Heart right ventricle (tissue), 16 donors: ENCODE results near the gene ZNF438. TPM values are rescaled to one million over a fixed set of nuclear protein-coding genes. Genes with fewer than 3 reads are reported as not detected.

Experiments
- ATAC-seq, 8 donors: fragments of 200-7000 bp; cut with Tn5 transposase; one replicate each; pipeline ENCODE4 v1.9.1; 2020; ENCODE audit warnings: mild to moderate bottlenecking in 8 of 8, moderate library complexity in 8 of 8, moderate number of reproducible peaks in 1 of 8
- DNase-seq, 2 donors: peaks; one replicate each; pipeline ENCODE4 v3.0.0-alpha.2; 2020
- H3K27ac ChIP-seq, 10 donors: fragments of 200-600 bp; sonication (generic) in 2 of 10; one replicate each; pipeline versions ENCODE4 v1.5.0 to v1.8.0; 2020 to 2022; ENCODE audit warnings: mild to moderate bottlenecking in 3 of 10
- H3K27me3 ChIP-seq, 7 donors: fragments of 200-600 bp; one replicate each; pipeline ENCODE4 v1.8.0; 2021 to 2022; ENCODE audit warnings: mild to moderate bottlenecking in 2 of 7
- H3K36me3 ChIP-seq, 9 donors: fragments of 200-600 bp; sonication (generic) in 1 of 9; one replicate each; pipeline versions ENCODE4 v1.5.0 to v1.8.0; 2020 to 2022; ENCODE audit warnings: mild to moderate bottlenecking in 2 of 9
- H3K4me1 ChIP-seq, 9 donors: fragments of 200-600 bp; sonication (generic) in 1 of 9; one replicate each; pipeline versions ENCODE4 v1.5.0 to v1.8.0; 2020 to 2022; ENCODE audit warnings: mild to moderate bottlenecking in 4 of 9
- H3K4me3 ChIP-seq, 10 donors: fragments of 200-600 bp; sonication (generic) in 2 of 10; one replicate each; pipeline versions ENCODE4 v1.5.0 to v1.8.0; 2020 to 2022; ENCODE audit warnings: mild to moderate bottlenecking in 7 of 10, moderate library complexity in 2 of 10
- H3K9me3 ChIP-seq, 11 donors: fragments of 200-600 bp in 10 of 11; sonication (generic) in 2 of 11; one replicate each; pipeline versions ENCODE4 v1.5.0 to v1.8.0; 2013 to 2022; ENCODE audit warnings: mild to moderate bottlenecking in 2 of 11, control low read depth in 1 of 11, moderate library complexity in 1 of 11
- WGBS, 2 donors: extraction: QIAGEN DNeasy Blood & Tissue Kit; methylation state at CpG; one replicate each; pipeline ENCODE4 v1.1.7; 2013; ENCODE audit warnings: inconsistent platforms in 1 of 2; 5-methylcytosine and 5-hydroxymethylcytosine counted together
- intact Hi-C, 10 donors: fragments of 100-400 bp; cut with DNase I; formaldehyde crosslinking; loops; one replicate each; pipeline versions ENCODE4 v1.11.1 to v1.14.2; 2022
- polyA plus RNA-seq, 2 donors: library from polyadenylated mRNA; stranded (reverse); fragments of 200-250 nt; gene quantifications; one replicate each; pipeline ENCODE4 v1.2.3, GENCODE V29; 2013
- total RNA-seq, 10 donors: library from RNA; stranded (reverse); fragmentation: NEBNext Ultra II Directional in 3 of 10; extraction: Animal tissue kit (Norgen Biotek cat#: 25700) in 3 of 10; gene quantifications; one replicate each; pipeline versions ENCODE4 v1.2.1 to v1.2.4, GENCODE V29; 2021 to 2023
- TF ChIP-seq, protein P1 (sequence below), 9 donors: fragments of 200-600 bp; sonication (generic) in 2 of 9; IDR thresholded peaks; one replicate each; pipeline versions ENCODE4 v1.5.0 to v1.8.0; 2021 to 2022; ENCODE audit warnings: antibody characterized with exemption in 9 of 9, mild to moderate bottlenecking in 5 of 9, moderate library complexity in 1 of 9
- donor health status: Arrhythmogenic right ventricular cardiomyopathy.
- donor health status: ischemic (EF 13 %, LVEDD 7.1; RV severe dilation, severe dysfunction).
- donor health status: healthy with polysubstance abuse.
- donor health status: DM: no; HTN: yes; CAD: no.
- donor health status: DM: no; HTN: no; CAD: no.
- donor health status: ischemic (EF 25% LVEDD 6.9; RV normal size, moderate dysfunction).
- donor health status: ischemic (EF 25% LVEDD 5.7; RV mildly dilated, moderate dysfunction).
- donor health status: healthy.
- donor health status: DM: yes; HTN: yes; CAD: no.
- donor health status: Ischemic cardiomyopathy.
- donor health status: ischemic (EF 35%, LVEDD 5.7; RV mildly dilated, moderate dysfunction).
- donor health status: nonischemic (EF 11% LVEDD 7.7; RV severe dilation, severe dysfunction).
- donor health status: DM: yes; HTN: yes; CAD: no.
- donor health status: PGD.
- donor health status: ischemic (EF 29% LVEDD 5.4; RV normal size, mild dysfunction).
- donor health status: nonischemic (EF 23%, LVEDD 6.1; RV moderate dilation, normal function).

ZNF438 gene
- total and polyA plus RNA-seq, 12 donors, result 7.8 to 21.1 (median 12.4) TPM

DNA sequence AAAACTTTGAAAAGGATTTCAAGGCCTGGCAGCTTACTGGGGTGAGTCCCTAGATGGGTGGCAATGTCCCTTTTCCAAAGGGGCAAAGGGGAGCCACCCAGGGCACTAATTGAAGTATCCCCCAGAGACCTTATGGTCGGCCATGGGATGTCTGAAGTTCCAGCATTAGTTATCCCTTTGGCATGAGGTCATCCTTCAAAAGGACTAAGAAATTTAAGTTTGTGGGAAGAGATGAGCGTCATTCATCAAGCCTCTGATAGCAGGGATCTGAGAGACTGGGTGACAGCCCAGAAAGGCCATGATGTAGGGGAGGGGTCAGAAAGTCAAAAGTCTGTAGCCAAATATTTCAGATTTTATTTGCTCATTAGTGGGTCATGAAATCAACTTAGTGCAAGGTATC lies 195.3 kb downstream of the ZNF438 start:
- DNase-seq (no peak), ATAC-seq (no peak)
- TF ChIP-seq, protein P1, sequence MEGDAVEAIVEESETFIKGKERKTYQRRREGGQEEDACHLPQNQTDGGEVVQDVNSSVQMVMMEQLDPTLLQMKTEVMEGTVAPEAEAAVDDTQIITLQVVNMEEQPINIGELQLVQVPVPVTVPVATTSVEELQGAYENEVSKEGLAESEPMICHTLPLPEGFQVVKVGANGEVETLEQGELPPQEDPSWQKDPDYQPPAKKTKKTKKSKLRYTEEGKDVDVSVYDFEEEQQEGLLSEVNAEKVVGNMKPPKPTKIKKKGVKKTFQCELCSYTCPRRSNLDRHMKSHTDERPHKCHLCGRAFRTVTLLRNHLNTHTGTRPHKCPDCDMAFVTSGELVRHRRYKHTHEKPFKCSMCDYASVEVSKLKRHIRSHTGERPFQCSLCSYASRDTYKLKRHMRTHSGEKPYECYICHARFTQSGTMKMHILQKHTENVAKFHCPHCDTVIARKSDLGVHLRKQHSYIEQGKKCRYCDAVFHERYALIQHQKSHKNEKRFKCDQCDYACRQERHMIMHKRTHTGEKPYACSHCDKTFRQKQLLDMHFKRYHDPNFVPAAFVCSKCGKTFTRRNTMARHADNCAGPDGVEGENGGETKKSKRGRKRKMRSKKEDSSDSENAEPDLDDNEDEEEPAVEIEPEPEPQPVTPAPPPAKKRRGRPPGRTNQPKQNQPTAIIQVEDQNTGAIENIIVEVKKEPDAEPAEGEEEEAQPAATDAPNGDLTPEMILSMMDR (IDR thresholded peaks at IDR 0.05), result no peak
- H3K36me3 ChIP-seq, result peaks cover 0 to 6% (median 0%) of the 10 kb centered on the region in 9 donors
- H3K9me3 ChIP-seq, result no peaks in the 10 kb centered on the region
- no peaks in the 10 kb centered on the region for H3K27me3 ChIP-seq
- no peak overlapping the region for H3K4me3 ChIP-seq
- 71 to 80% methylated on average over 2 of the region's 2 CpGs for WGBS, 2 donors
- intact Hi-C loops, result no loop called here
- H3K27ac ChIP-seq, result no peak overlapping the region
- peaks cover 0 to 21% (median 0%) of the 10 kb centered on the region in 9 donors for H3K4me1 ChIP-seq

DNA sequence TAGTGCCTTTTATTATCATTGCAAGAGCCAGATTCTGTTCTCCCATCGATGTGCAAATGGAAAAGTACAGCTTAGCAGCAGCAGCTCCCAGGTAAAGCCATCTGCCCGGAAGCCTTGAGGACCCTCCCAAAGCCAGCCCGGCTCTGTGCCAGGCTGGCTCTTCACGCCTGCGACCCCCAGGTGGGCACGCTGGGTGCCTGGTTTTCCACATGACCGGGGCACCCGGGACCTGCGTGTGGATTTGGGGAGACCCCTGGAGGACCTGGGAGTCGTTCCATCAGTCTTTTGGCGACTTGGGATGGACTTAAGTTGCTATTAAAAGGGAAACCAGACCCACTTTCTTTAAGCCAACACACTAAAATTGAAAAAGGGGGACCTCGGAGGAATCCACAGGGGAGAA lies 196.5 kb downstream of the ZNF438 start:
- Histone ChIP-seq H3K4me3 (no peak overlapping the region), H3K9me3 (no peaks in the 10 kb centered on the region), H3K27me3 (no peaks in the 10 kb centered on the region), H3K36me3 (peaks cover 0 to 6% (median 0%) of the 10 kb centered on the region in 9 donors), H3K27ac (no peak overlapping the region), H3K4me1 (peaks cover 0 to 8% (median 0%) of the 10 kb centered on the region in 9 donors)
- 85 to 87% methylated on average over 12 of the region's 12 CpGs for WGBS, 2 donors
- TF ChIP-seq, protein P1 (IDR thresholded peaks at IDR 0.05), result no peak
- DNase-seq (no peak), ATAC-seq (no peak)
- intact Hi-C loops, result no loop called here

DNA sequence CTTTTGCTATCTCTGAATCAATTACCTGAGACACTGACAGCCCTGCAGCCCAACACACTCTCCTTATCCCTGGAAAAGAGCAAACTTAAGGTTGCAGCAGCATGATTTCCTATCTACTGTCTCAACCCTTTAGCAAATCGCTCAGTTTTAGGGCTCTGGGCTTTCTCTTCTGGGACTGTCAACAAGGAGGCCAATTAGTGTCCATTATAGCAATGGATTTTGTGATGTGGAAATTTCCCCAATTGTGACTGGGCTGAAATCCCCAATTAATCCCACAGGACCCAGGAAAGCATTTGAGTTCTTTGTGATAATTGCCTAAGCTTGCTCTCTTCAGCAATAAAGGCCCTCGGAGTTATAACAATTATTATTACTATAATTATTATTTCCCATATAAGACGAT lies 197.0 kb downstream of the ZNF438 start:
- Histone ChIP-seq H3K4me3 (no peak overlapping the region), H3K27ac (no peak overlapping the region), H3K4me1 (peaks cover 0 to 4% (median 0%) of the 10 kb centered on the region in 9 donors), H3K9me3 (no peaks in the 10 kb centered on the region), H3K36me3 (peaks cover 0 to 6% (median 0%) of the 10 kb centered on the region in 9 donors), H3K27me3 (no peaks in the 10 kb centered on the region)
- TF ChIP-seq, protein P1 (IDR thresholded peaks at IDR 0.05), result no peak
- 82 to 84% methylated on average over 3 of the region's 3 CpGs for WGBS, 2 donors
- DNase-seq (no peak), ATAC-seq (no peak)
- intact Hi-C loops, result no loop called here

DNA sequence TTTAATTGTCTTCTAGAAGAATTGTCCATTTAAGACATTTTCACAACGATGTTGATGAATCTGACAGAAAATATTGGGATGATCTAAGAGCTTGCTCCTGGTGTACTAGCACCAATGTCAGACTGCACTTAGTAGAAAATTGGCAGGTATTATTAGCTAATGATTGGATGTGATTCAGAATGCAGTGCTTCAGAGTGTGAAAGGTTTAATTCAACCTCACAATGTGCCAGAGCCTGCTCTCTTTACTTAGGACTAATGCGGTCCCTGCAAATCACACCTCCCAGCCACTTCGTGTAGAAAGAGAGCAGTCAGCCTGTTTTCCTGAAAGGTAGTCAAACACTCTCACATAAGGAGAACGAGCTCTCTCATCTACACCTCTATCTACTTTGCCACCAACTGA lies 197.5 kb downstream of the ZNF438 start:
- Histone ChIP-seq H3K27ac (no peak overlapping the region), H3K4me3 (no peak overlapping the region), H3K27me3 (no peaks in the 10 kb centered on the region), H3K36me3 (peaks cover 0 to 6% (median 0%) of the 10 kb centered on the region in 9 donors), H3K4me1 (no peaks in the 10 kb centered on the region), H3K9me3 (no peaks in the 10 kb centered on the region)
- DNase-seq (no peak), ATAC-seq (no peak)
- intact Hi-C loops, result no loop called here
- 91 to 93% methylated on average over 4 of the region's 4 CpGs for WGBS, 2 donors
- TF ChIP-seq, protein P1 (IDR thresholded peaks at IDR 0.05), result no peak
